KMS-11 (cell line): ENCODE results near the gene REEP1.

Source experiments
- H2AFZ ChIP-seq: fragments of 200-600 bp; sonication (generic); 2 replicates; pipeline ENCODE4 v1.6.1; 2016; ENCODE audit warnings: antibody characterized with exemption, mixed run types, low read depth
- H3K27ac ChIP-seq: fragments of 200-600 bp; sonication (generic); 2 replicates; pipeline ENCODE4 v1.6.1; 2016; ENCODE audit warnings: mild to moderate bottlenecking, mixed run types
- H3K27me3 ChIP-seq: fragments of 200-600 bp; sonication (generic); 2 replicates; pipeline ENCODE4 v1.6.1; 2017; ENCODE audit warnings: mild to moderate bottlenecking, low read depth, mixed run types, moderate library complexity; ENCODE audit not compliant: insufficient read depth
- H3K36me3 ChIP-seq: fragments of 200-600 bp; sonication (generic); 2 replicates; pipeline ENCODE4 v1.6.1; 2017; ENCODE audit warnings: mild to moderate bottlenecking, mixed run types; ENCODE audit not compliant: insufficient read depth
- H3K4me1 ChIP-seq: fragments of 200-600 bp; sonication (generic); 2 replicates; pipeline ENCODE4 v1.6.1; 2016; ENCODE audit warnings: mild to moderate bottlenecking, low read depth, mixed run types; ENCODE audit not compliant: poor library complexity, severe bottlenecking
- H3K4me2 ChIP-seq: fragments of 200-600 bp; sonication (generic); 2 replicates; pipeline ENCODE4 v1.7.0; 2016; ENCODE audit warnings: mild to moderate bottlenecking, mixed run types
- H3K4me3 ChIP-seq: fragments of 200-600 bp; sonication (generic); IDR thresholded peaks from 2 replicates; pipeline ENCODE4 v1.6.1; 2017; ENCODE audit warnings: low read depth, low read length, mixed read lengths; ENCODE audit not compliant: insufficient read depth
- H3K79me2 ChIP-seq: fragments of 200-600 bp; sonication (generic); 2 replicates; pipeline ENCODE4 v1.6.1; 2016; ENCODE audit warnings: low read depth, mixed run types; ENCODE audit not compliant: insufficient read depth
- H3K9ac ChIP-seq: fragments of 200-600 bp; sonication (generic); 2 replicates; pipeline ENCODE4 v1.6.1; 2016; ENCODE audit warnings: mild to moderate bottlenecking, mixed run types
- H4K20me1 ChIP-seq: fragments of 200-600 bp; sonication (generic); 2 replicates; pipeline ENCODE4 v1.6.1; 2016; ENCODE audit warnings: mild to moderate bottlenecking, mixed run types; ENCODE audit not compliant: insufficient read depth
- CTCF ChIP-seq: fragments of 200-600 bp; sonication (generic); conservative IDR thresholded peaks from 2 replicates; pipeline ENCODE4 v1.6.1; 2017; ENCODE audit warnings: low read depth, mild to moderate bottlenecking, antibody characterized with exemption, low read length, moderate library complexity, mixed read lengths

REEP1 gene

GRCh38 chr2:86337244-86337835 is at the start of gene REEP1:
Gene REEP1, minus strand, starts transcription at chr2:86337626. Its CDS starts 116 bp downstream, at chr2:86337510.
- H3K27ac ChIP-seq, result no peak within 1 kb of the TSS
- no peaks in the 10 kb centered on the region for H3K79me2 ChIP-seq
- H3K4me3 ChIP-seq, result peak within 1 kb of the TSS; percentile 85
- H3K36me3 ChIP-seq, result no peaks in the 10 kb centered on the region
- peak within 1 kb of the TSS; percentile 85 for H2AFZ ChIP-seq
- peaks cover 3% of the 10 kb centered on the region; the same call in 1 of the 2 replicates for H3K27me3 ChIP-seq
- no peak for TF ChIP-seq CTCF
- peak within 1 kb of the TSS; percentile 92 for H3K4me2 ChIP-seq
- no peaks in the 10 kb centered on the region for H4K20me1 ChIP-seq
- H3K4me1 ChIP-seq, result peaks cover 6% of the 10 kb centered on the region
- H3K9ac ChIP-seq, result no peak within 1 kb of the TSS; the same call in 1 of the 2 replicates

- Histone ChIP-seq H3K79me2 (no peaks in the 10 kb centered on the region), H4K20me1 (no peaks in the 10 kb centered on the region), H3K27ac (no peak overlapping the region), H3K4me2 (no peak overlapping the region), H3K4me1 (no peaks in the 10 kb centered on the region), H3K36me3 (no peaks in the 10 kb centered on the region), H2AFZ (no peak overlapping the region), H3K27me3 (no peaks in the 10 kb centered on the region), H3K9ac (no peak overlapping the region), H3K4me3 (no peak overlapping the region)
- no peak for TF ChIP-seq CTCF
Observed at GRCh38 chr2:86383844-86384243, 46.4 kb upstream of the REEP1 start.

GRCh38 chr2:86382698-86383097 is 45.3 kb upstream of the REEP1 start:
- Histone ChIP-seq H2AFZ (no peak overlapping the region), H3K4me1 (no peaks in the 10 kb centered on the region), H3K4me3 (no peak overlapping the region), H3K9ac (no peak overlapping the region), H3K27ac (no peak overlapping the region), H3K4me2 (no peak overlapping the region), H3K79me2 (no peaks in the 10 kb centered on the region), H3K36me3 (no peaks in the 10 kb centered on the region), H3K27me3 (no peaks in the 10 kb centered on the region), H4K20me1 (no peaks in the 10 kb centered on the region)
- no peak for TF ChIP-seq CTCF

GRCh38 chr2:86382108-86382507 is 44.7 kb upstream of the REEP1 start:
- H3K4me3 ChIP-seq, result no peak overlapping the region
- no peaks in the 10 kb centered on the region for H4K20me1 ChIP-seq
- no peak overlapping the region for H3K27ac ChIP-seq
- TF ChIP-seq CTCF, result no peak
- no peak overlapping the region for H3K4me2 ChIP-seq
- no peaks in the 10 kb centered on the region for H3K27me3 ChIP-seq
- H3K9ac ChIP-seq, result no peak overlapping the region
- no peaks in the 10 kb centered on the region for H3K36me3 ChIP-seq
- H2AFZ ChIP-seq, result no peak overlapping the region
- no peaks in the 10 kb centered on the region for H3K4me1 ChIP-seq
- no peaks in the 10 kb centered on the region for H3K79me2 ChIP-seq
